ENCODE measurements around the gene PARD3.

The PARD3 gene

DNA sequence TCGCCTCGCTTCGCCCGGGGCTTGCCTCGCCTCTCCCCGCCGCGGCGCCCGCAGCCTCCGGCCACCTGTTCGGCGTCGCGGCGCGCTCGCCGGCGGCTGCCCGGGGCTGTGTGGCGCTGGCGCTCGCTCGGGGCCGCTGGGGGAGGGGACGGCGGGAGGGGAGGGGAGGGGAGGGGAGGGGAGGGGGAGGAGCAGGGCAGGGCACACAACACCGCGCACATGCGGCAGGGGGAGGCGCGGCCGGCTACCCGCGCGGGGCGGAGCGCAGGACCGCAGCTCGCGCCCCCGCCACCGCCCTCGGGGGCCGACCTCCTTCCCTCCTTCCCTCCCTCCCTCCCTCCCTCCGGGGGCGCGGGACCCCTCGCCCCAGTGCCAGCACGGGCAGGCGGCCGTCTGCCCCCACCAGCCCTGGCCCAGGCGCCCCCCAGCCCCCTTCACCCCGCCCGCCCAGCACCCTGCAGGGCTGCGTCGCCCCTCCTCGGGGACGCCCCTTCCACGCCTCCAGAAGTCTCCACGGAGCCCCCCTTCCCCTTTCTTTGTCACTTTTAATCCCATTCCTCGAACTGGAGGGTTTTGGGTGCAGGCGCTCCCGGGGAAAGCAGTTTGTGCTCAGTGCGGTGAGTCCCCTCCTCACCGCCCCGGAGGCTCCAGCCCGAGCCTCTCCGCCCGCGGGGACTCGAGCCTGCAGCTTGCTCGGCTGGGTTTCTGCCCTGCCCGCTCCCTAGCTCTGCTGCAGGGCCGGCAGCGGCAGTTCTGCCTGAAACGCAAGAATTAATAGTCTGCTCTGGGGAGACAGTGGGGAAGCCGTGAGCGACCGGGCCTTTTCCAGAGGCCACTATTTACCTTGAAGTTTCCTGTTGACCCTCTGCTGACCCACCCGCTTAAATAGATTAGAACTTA lies at the start of gene PARD3:
PARD3 (minus strand) TSS at position 112 of the 900 bp plus-strand sequence. CDS start 301 bp downstream, outside the sequence.
- peak; percentile 75 for DNase-seq (ENCODE audit: low spot score)
- no peak for TF ChIP-seq CTCF (conservative IDR thresholded peaks at IDR 0.05; ENCODE audit: low read depth)
- POLR2A ChIA-PET (ENCODE audit: low non-redundant PET) = interaction anchor here (0.6 kb wide), 1 partner anchor 70 kb away, joined by 3 read pairs; no protein-coding TSS in a partner anchor
- CTCF ChIA-PET = interaction anchor here (0.6 to 1.0 kb wide), 4 partner anchors 12 to 151 kb away, joined by 3 to 4 read pairs (median 3); no protein-coding TSS in a partner anchor
- H3K27ac ChIP-seq = peak within 1 kb of the TSS; percentile 88

DNA sequence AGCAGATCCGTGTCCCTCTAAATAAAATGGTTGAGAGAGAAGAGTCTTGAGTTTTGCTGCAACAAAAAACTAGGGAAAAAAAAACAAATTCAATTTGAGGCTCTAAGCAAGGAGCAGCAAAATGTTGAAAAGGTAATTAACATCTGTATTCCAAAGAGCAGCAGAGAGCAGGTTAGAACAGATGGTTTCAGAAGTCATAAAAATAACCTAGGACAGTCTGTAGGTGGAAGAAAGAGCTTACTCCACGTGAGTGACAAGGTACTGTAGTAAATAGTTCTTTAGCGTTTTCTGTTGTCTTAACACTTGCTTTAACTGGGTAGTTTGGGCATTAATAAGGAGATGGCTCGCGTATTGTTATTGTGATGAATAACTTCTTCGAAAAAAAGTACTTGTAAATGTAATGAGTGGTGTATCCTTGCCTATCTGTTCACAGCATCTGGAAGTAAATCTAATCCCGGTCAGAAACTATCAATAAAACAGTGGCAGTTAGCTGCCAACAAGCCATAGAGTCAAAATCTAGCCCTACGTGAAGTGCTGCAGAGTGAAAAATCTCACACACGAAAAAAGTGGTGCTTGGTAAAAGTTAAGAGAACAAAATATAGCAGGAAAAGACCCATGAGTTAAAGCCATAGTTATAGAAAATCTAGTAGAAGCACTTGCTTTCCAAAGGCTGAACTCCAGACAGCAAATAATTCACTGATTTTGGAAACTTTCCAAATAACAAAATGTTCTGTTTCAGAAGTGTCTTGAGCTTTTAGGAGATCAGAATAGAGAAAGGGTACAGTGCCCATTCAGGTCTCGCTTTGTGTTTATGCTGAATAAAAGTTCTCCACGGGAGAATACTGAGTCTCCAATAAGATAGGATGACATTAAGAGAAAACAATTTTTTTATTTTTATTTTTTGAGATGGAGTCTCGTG lies 49.3 kb upstream of the PARD3 start:
- POLR2A ChIA-PET (ENCODE audit: low non-redundant PET) = interaction anchor here (0.6 kb wide), 1 partner anchor 19 kb away, joined by 15 read pairs; no protein-coding TSS in a partner anchor
- no peak for DNase-seq (ENCODE audit: low spot score)
- no peak for TF ChIP-seq CTCF (conservative IDR thresholded peaks at IDR 0.05; ENCODE audit: low read depth)
- no peak overlapping the region for H3K27ac ChIP-seq
- CTCF ChIA-PET = no interaction called here

- peak overlapping the region; percentile 61 for H3K27ac ChIP-seq
- ChIA-PET POLR2A (ENCODE audit: low non-redundant PET) (no interaction called here), CTCF (no interaction called here)
- TF ChIP-seq CTCF (conservative IDR thresholded peaks at IDR 0.05; ENCODE audit: low read depth) = no peak
- no peak for DNase-seq (ENCODE audit: low spot score)
These were observed 47.8 kb upstream of the PARD3 start for GRCh38 chr10:34862892-34863291.

DNA sequence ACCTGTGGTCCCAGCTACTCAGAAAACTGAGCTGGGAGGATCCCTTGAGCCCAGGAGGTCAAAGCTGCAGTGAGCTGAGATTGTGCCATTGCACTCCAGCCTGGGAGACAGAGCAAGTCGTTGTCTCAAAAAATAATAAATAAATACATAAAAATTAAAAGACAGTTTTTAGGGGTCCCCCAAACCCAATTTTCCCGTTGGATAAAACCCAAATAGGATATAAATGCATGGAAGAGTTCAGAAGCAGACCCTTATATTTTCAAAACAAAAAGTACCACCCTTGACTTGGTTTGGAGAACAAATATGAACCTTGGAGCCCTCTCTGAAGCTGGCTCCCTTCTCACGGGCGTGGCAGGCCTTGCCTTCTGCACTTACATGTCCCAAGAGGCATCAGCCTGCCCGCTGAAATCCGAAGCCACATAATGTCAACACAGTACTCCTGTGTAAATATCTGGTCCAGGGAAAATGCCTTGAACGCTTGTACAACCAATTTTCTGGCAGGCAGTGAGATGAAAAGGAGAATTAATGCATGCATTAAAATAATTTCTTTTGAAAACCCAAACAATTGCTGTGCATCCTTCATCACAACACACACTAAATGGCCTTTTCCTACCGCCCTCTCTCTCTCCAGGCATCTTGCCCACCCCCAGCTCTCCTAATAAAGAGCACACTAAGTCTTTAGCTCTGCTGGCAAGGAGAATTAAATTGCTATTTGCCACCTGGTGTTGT lies 46.4 kb upstream of the PARD3 start:
- TF ChIP-seq CTCF (conservative IDR thresholded peaks at IDR 0.05; ENCODE audit: low read depth) = no peak
- no peak for DNase-seq (ENCODE audit: low spot score)
- CTCF ChIA-PET = no interaction called here
- peak overlapping the region; percentile 71 for H3K27ac ChIP-seq
- POLR2A ChIA-PET (ENCODE audit: low non-redundant PET) = no interaction called here

DNA sequence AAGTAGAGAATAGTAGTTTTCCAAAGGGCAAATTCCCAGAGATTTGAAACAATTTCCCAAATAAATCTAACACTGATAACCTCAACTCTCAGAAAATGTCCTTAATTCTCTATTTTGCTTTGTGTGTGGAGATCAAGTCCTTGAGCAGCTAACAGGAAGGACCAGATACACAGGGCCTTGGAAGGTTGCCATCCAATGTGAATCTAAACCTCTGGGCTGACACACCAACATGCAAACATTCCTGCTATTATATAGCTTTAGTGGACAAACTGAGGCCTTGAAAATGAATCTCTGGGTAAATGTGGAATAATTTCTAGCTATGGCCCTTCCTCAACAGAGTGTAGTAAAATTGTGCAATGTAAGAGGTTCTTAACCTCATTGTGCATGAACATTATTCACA lies 44.1 kb upstream of the PARD3 start:
- DNase-seq (ENCODE audit: low spot score) = no peak
- POLR2A ChIA-PET (ENCODE audit: low non-redundant PET) = no interaction called here
- no peak for TF ChIP-seq CTCF (conservative IDR thresholded peaks at IDR 0.05; ENCODE audit: low read depth)
- CTCF ChIA-PET = no interaction called here
- H3K27ac ChIP-seq = no peak overlapping the region

DNA sequence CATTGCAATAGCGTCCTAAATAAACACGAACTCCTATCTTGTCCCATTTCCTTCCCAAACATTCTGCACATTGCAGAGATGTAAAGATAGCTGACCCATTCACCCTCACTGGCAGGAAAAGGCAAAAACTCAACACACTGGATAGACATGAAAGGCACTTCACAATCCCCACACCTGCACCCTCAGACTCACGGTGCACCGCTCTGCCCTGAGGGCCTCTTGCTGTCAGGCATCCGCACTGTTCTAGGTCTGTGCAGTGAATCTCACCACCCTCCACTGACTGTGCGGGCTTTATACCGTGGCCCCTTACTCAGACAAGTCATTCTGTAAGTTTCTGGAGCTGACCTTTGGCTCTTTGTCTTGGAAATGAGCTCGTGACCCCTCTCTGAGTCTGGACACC lies 42.9 kb upstream of the PARD3 start:
- ChIA-PET CTCF (no interaction called here), POLR2A (ENCODE audit: low non-redundant PET) (no interaction called here)
- DNase-seq (ENCODE audit: low spot score) = no peak
- H3K27ac ChIP-seq = no peak overlapping the region
- no peak for TF ChIP-seq CTCF (conservative IDR thresholded peaks at IDR 0.05; ENCODE audit: low read depth)

Measured in RWPE1 (cell line).